GM12878 (cell line): ENCODE results near the gene ZNF507. TPM values are rescaled to one million over a fixed set of nuclear protein-coding genes. Genes with fewer than 3 reads are reported as not detected.

ENCODE experiments used
- ATAC-seq: fragments of 200-7000 bp; cut with Tn5 transposase; 3 replicates; pipeline ENCODE4 v1.9.1; 2020; ENCODE audit warnings: mild to moderate bottlenecking, moderate library complexity
- BruUV-seq: library from RNA; stranded (reverse); fragments of 400-500 nt; replicated peaks from 2 replicates; lab custom pipeline; 2021; lab: Mats Ljungman, UMichigan
- CTCF ChIA-PET: fragments of 300-600 bp; sonication (Branson Sonifier 250); formaldehyde crosslinking; extraction: SDS; loops from one replicate; lab custom pipeline; 2021; ENCODE audit warnings: inconsistent platforms; lab: Yijun Ruan, JAX
- POLR2A ChIA-PET: fragments of 350-600 bp; formaldehyde crosslinking; extraction: SDS; loops from one replicate; lab custom pipeline; 2021; ENCODE audit warnings: inconsistent platforms; lab: Charles Lee
- RAD21 ChIA-PET: fragments of 300-600 bp; sonication (Branson Sonifier 250); formaldehyde crosslinking; loops from one replicate; lab custom pipeline; 2023; ENCODE audit warnings: antibody characterized with exemption; ENCODE audit not compliant: unreplicated experiment; lab: Charles Lee
- SMC1A ChIA-PET: fragments of 300-600 bp; sonication (Branson Sonifier 250); formaldehyde crosslinking; loops from one replicate; lab custom pipeline; 2023; ENCODE audit not compliant: unreplicated experiment, uncharacterized antibody; lab: Charles Lee
- DNase-seq: peaks from one replicate; pipeline ENCODE4 v3.0.0-alpha.2; 2011; ENCODE audit warnings: low read depth, low spot score
- FAIRE-seq: peaks from 3 replicates; lab custom pipeline; 2011; peaks lifted over from hg19 to GRCh38; lab: Jason Lieb, UNC
- H2AFZ ChIP-seq: 2 replicates; pipeline ENCODE4 v1.6.0; 2011; ENCODE audit warnings: low read depth, low read length, control low read depth; ENCODE audit not compliant: control insufficient read depth
- H3K27ac ChIP-seq: 2 replicates; pipeline ENCODE4 v1.5.1; 2011; ENCODE audit warnings: control low read depth; ENCODE audit not compliant: control insufficient read depth, insufficient read depth
- H3K27me3 ChIP-seq, 2 experiments: replicated peaks in 1 of 2; 2 replicates each; pipeline versions ENCODE4 v1.6.0 to v1.6.1; 2011; ENCODE audit warnings: low read length in 1 of 2; ENCODE audit not compliant: control insufficient read depth in 2 of 2, insufficient read depth in 2 of 2
- H3K36me3 ChIP-seq, 2 experiments: 2 replicates each; pipeline ENCODE4 v1.5.1; 2011; ENCODE audit warnings: low read length in 1 of 2; ENCODE audit not compliant: control insufficient read depth in 2 of 2, insufficient read depth in 2 of 2
- H3K4me1 ChIP-seq: 2 replicates; pipeline ENCODE4 v1.6.1; 2011; ENCODE audit warnings: mild to moderate bottlenecking, low read length, moderate library complexity, mixed read lengths; ENCODE audit not compliant: control insufficient read depth, insufficient read depth
- H3K4me2 ChIP-seq: 2 replicates; pipeline ENCODE4 v1.6.0; 2011; ENCODE audit warnings: control low read depth; ENCODE audit not compliant: control insufficient read depth, insufficient read depth
- H3K4me3 ChIP-seq: fragments of 200-600 bp; sonication (generic); 2 replicates; pipeline ENCODE4 v1.5.1; 2016
- H3K79me2 ChIP-seq: 2 replicates; pipeline ENCODE4 v1.6.0; 2011; ENCODE audit warnings: low read length; ENCODE audit not compliant: control insufficient read depth, insufficient read depth
- H3K9ac ChIP-seq: 2 replicates; pipeline ENCODE4 v1.8.0; 2011; ENCODE audit warnings: low read length, control low read depth, mixed read lengths; ENCODE audit not compliant: control insufficient read depth, insufficient read depth
- H3K9me3 ChIP-seq: replicated peaks from 3 replicates; pipeline ENCODE4 v1.5.1; 2011; ENCODE audit warnings: mild to moderate bottlenecking, low read length; ENCODE audit not compliant: control insufficient read depth, insufficient read depth
- H4K20me1 ChIP-seq: 2 replicates; pipeline ENCODE4 v1.6.0; 2011; ENCODE audit not compliant: control insufficient read depth, insufficient read depth
- BCL11A ChIP-seq: IDR thresholded peaks from 2 replicates; pipeline ENCODE4 v1.6.1; 2011; ENCODE audit warnings: low read depth, low read length
- FOS ChIP-seq: IDR thresholded peaks from 3 replicates; pipeline ENCODE4 v1.6.1; 2011; ENCODE audit warnings: borderline replicate concordance; ENCODE audit not compliant: insufficient read length; ENCODE audit errors: extremely low read depth
- GATAD2B ChIP-seq: fragments of 450-650 bp; conservative IDR thresholded peaks from 2 replicates; pipeline ENCODE4 v1.6.1; 2017; ENCODE audit warnings: low read depth, mild to moderate bottlenecking, moderate library complexity
- HDAC6 ChIP-seq: fragments of 200-600 bp; sonication (generic); IDR thresholded peaks from one replicate; pipeline ENCODE4 v1.8.0; 2017; ENCODE audit warnings: antibody characterized with exemption; ENCODE audit not compliant: unreplicated experiment
- IRF4 ChIP-seq: IDR thresholded peaks from 2 replicates; pipeline ENCODE4 v1.6.1; 2011; ENCODE audit warnings: low read depth, low read length
- MAX ChIP-seq: IDR thresholded peaks from 2 replicates; pipeline ENCODE4 v1.6.1; 2012; ENCODE audit warnings: low read depth, low read length, improper control_type of control experiment
- MLLT1 ChIP-seq: fragments of 450-650 bp; IDR thresholded peaks from 2 replicates; pipeline ENCODE4 v1.6.1; 2016; ENCODE audit warnings: mild to moderate bottlenecking
- RELB ChIP-seq: fragments of 450-650 bp; IDR thresholded peaks from 2 replicates; pipeline ENCODE4 v1.6.1; 2017; ENCODE audit warnings: low read depth, mild to moderate bottlenecking, moderate library complexity
- REST ChIP-seq: IDR thresholded peaks from 2 replicates; pipeline ENCODE4 v1.6.1; 2012; ENCODE audit warnings: mild to moderate bottlenecking, low read depth, low read length
- SIN3A ChIP-seq: IDR thresholded peaks from 2 replicates; pipeline ENCODE4 v1.6.1; 2012; ENCODE audit warnings: low read depth, low read length, improper control_type of control experiment
- SREBF1 ChIP-seq: IDR thresholded peaks from 2 replicates; pipeline ENCODE4 v1.6.1; 2012; ENCODE audit warnings: mild to moderate bottlenecking, low read length
- TCF3 ChIP-seq: IDR thresholded peaks from 2 replicates; pipeline ENCODE4 v1.6.1; 2012; ENCODE audit warnings: low read depth, mild to moderate bottlenecking, low read length, borderline replicate concordance; ENCODE audit not compliant: insufficient read depth
- WGBS: methylation state at CpG from one replicate; pipeline ENCODE4 v1.1.6; 2016; ENCODE audit warnings: low lambda C conversion rate; ENCODE audit not compliant: insufficient replicate concordance, insufficient coverage; ENCODE audit errors: missing lambda C conversion rate; 5-methylcytosine and 5-hydroxymethylcytosine counted together
- in situ Hi-C: fragments of 300-500 bp; cut with MboI; formaldehyde crosslinking; loops from 9 replicates; pipeline ENCODE4 v1.14.3; 2018; ENCODE audit warnings: mixed read lengths
- intact Hi-C: fragments of 100-400 bp; cut with micrococcal nuclease; formaldehyde crosslinking; loops from one replicate; pipeline ENCODE4 v1.14.2; 2022; ENCODE audit not compliant: unreplicated experiment
- polyA plus RNA-seq, 11 experiments: library from polyadenylated mRNA; depleted of rRNA in 4 of 11; unstranded in 6 of 11; stranded (reverse) in 5 of 11; fragments of >200 nt; fragmentation: Nextera tagmentation in 4 of 11; fragmentation: Illumina TruSeq in 1 of 11; extraction: Ambion mirVana in 4 of 11; extraction: Trizol in 1 of 11; gene quantifications; 1 replicate in 1 of 11; 2 replicates in 10 of 11; pipeline versions ENCODE4 v1.2.1 to v1.2.3, GENCODE V29; 2011 to 2016; ENCODE audit warnings: inconsistent platforms in 2 of 11, missing spikeins in 2 of 11, low read depth in 1 of 11
- total RNA-seq, 4 experiments: library from RNA; depleted of rRNA in 3 of 4; stranded (reverse); fragments of >200 nt in 3 of 4; fragmentation: Illumina TruSeq in 1 of 4; extraction: Trizol in 1 of 4; gene quantifications; 2 replicates each; pipeline versions ENCODE4 v1.2.1 to v1.2.3, GENCODE V29; 2013 to 2021

The ZNF507 gene
- total and polyA plus RNA-seq, 10 of the 15 experiments (the other 5 are each of a cell fraction or from before 2014, with no cell fraction given), result 2.3 to 18.4 (median 10.1) TPM

GRCh38 chr19:32309711-32310390 is 35.6 kb upstream of the ZNF507 start:
- no peak overlapping the region for H3K27ac ChIP-seq
- SMC1A ChIA-PET, result no interaction called here
- no peaks in the 10 kb centered on the region for H3K36me3 ChIP-seq
- RAD21 ChIA-PET, result no interaction called here
- CTCF ChIA-PET, result no interaction called here
- no peaks in the 10 kb centered on the region for H3K79me2 ChIP-seq
- ATAC-seq, result no peak
- DNase-seq, result no peak
- no peaks in the 10 kb centered on the region for H4K20me1 ChIP-seq
- no peak overlapping the region for H3K4me3 ChIP-seq
- POLR2A ChIA-PET, result no interaction called here
- intact Hi-C loops (no loop called here), in situ Hi-C loops (no loop called here)
- 50% methylated on average over 29 of the region's 29 CpGs for WGBS
- BruUV-seq, result no TSS peak
- H2AFZ ChIP-seq, result no peak overlapping the region
- no peak for FAIRE-seq
- H3K27me3 ChIP-seq, result no peaks in the 10 kb centered on the region
- TF ChIP-seq SREBF1 (no peak), GATAD2B (no peak), MAX (no peak), FOS (no peak), TCF3 (no peak), REST (no peak), HDAC6 (no peak), SIN3A (no peak), BCL11A (no peak), RELB (no peak), IRF4 (no peak), MLLT1 (no peak)
- no peaks in the 10 kb centered on the region for H3K4me1 ChIP-seq
- H3K9me3 ChIP-seq, result no peaks in the 10 kb centered on the region
- H3K9ac ChIP-seq, result no peak overlapping the region
- H3K4me2 ChIP-seq, result no peak overlapping the region
